ENCODE results near the gene GNAO1.

GNAO1 gene

DNA sequence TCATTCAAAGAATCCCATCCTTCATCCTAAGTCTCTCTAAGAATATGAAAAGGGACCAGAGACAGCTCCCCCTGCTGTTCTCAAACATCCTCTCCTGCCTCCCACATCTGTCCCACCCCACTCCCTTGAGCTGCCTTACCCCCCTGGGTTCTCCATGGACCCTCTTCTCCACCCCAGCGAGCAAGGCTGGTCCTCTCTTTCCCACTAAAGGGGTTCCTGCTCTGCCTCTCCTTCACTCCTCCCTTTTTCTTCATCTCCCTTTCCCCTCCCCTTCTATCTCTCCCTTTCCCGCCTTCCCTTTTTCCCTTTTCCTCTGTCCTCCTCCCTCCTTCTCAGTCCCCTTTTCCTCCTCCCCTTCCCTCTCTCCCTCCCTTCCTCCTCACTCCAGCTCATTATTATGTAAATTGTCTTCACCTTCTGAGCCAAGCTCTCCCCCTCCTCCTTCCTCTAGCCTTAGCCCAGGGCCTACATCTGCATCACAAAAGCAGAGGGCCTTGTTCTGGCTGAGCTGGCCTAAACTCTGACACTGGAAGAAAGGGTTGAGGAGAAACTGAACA is 90.0 kb downstream of the GNAO1 start:
- Mint-ChIP-seq H3K27ac (no peak overlapping the region), H3K9me3 (no peaks in the 10 kb centered on the region), H3K36me3 (no peaks in the 10 kb centered on the region), H3K4me1 (peaks cover 23% of the 10 kb centered on the region), H3K4me3 (no peak overlapping the region), H3K27me3 (peaks cover 26% of the 10 kb centered on the region)
- DNase-seq: peak; percentile 30
- CTCF ChIA-PET: interaction anchor here (0.7 to 3.8 kb wide), 10 partner anchors 8 to 338 kb away, joined by 3 to 14 read pairs (median 4); no protein-coding TSS in a partner anchor

DNA sequence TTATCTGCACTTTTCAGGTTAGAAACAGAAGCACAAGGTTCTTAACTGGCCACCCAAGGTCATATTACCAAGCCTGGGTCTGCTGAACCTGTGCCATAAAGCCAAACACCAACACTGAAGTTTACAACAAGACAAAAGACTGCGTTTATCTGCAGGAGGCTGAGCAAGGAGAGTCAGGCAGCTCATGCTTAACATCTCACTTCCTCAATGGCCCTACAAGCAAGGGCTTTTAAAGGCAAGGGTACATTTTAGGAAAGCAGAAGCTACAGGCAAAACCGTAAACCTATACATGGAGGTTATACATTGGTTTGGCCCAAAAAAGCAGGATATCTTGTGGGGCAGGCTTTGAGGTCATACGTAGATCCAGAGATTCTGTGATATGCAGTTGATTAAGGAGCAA is 91.2 kb downstream of the GNAO1 start:
- Mint-ChIP-seq H3K4me3 (no peak overlapping the region), H3K4me1 (peaks cover 23% of the 10 kb centered on the region), H3K36me3 (no peaks in the 10 kb centered on the region), H3K27ac (no peak overlapping the region), H3K27me3 (peaks cover 31% of the 10 kb centered on the region), H3K9me3 (no peaks in the 10 kb centered on the region)
- DNase-seq: no peak
- CTCF ChIA-PET: interaction anchor here (1.9 kb wide), 1 partner anchor 12 kb away, joined by 6 read pairs; no protein-coding TSS in a partner anchor

DNA sequence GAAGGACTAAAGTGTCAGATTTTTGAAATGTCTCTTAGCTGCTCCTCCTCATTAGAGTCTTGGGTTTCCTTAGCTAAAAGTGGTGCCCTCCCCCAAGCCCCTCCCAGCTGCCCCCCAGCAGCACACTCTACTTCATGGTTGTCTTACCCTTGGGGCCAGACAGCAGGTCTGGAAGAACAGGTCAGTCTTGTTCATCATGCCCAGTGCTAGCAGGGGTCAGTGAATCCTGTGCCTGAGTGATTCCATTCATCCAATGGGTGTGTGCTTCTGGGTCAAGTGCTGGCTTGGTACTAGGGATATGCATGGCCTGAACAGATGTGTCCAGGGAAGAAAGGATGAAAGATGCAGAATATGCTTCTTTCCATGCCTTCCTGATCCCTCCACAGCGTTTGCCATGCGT is 93.2 kb downstream of the GNAO1 start:
- H3K27me3 Mint-ChIP-seq: peaks cover 21% of the 10 kb centered on the region
- no peak overlapping the region for H3K4me3 Mint-ChIP-seq
- no peak overlapping the region for H3K27ac Mint-ChIP-seq
- no peak for DNase-seq
- CTCF ChIA-PET: no interaction called here
- H3K4me1 Mint-ChIP-seq: peaks cover 11% of the 10 kb centered on the region
- no peaks in the 10 kb centered on the region for H3K36me3 Mint-ChIP-seq
- no peaks in the 10 kb centered on the region for H3K9me3 Mint-ChIP-seq

DNA sequence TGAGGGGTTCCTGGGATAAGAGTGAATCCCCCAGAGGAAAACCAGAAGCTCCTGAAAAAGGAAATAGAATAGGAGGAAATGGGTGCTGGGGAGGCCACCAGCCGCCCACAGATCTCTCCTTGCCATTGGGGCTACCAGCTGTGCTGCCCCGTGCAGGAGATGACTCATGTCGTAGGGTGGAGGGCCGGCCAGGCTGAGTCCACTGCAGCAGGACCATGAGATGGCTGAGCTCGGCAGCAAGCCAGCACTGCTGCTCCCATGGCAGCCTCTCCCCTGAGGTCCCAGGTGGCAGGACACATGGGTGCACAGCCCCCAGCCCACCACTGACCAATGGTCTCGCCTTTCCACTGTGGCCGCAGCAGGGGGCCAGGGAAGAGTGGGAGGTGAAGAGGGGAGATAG is 95.5 kb downstream of the GNAO1 start:
- Mint-ChIP-seq H3K4me1 (no peaks in the 10 kb centered on the region), H3K9me3 (no peaks in the 10 kb centered on the region), H3K4me3 (no peak overlapping the region), H3K27ac (no peak overlapping the region), H3K36me3 (no peaks in the 10 kb centered on the region), H3K27me3 (peaks cover 21% of the 10 kb centered on the region)
- DNase-seq: no peak
- CTCF ChIA-PET: interaction anchor here (1.3 kb wide), 1 partner anchor 32 kb away, joined by 4 read pairs; no protein-coding TSS in a partner anchor

DNA sequence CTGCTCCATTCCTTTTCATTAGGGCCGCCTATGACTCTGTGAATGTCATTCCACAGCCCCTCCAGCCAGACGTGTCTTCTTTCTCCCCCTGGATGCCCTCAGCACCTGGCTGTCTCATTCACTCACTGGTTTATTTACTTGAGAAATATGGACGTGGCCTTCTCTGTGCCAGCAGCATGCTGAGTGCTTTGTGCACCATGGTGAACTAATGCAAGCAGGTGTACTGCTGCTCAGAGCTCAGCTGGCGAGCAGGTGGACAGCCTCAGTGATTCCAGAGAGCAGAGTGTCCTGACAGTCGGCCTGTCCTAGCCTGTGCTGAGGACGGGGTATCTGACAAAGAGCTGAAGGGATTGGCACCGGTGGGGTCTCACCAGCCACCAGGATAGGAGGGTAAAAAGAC is 96.7 kb downstream of the GNAO1 start:
- H3K27ac Mint-ChIP-seq: no peak overlapping the region
- no peak overlapping the region for H3K4me3 Mint-ChIP-seq
- H3K36me3 Mint-ChIP-seq: no peaks in the 10 kb centered on the region
- CTCF ChIA-PET: interaction anchor here (0.9 kb wide), 1 partner anchor 31 kb away, joined by 3 read pairs; no protein-coding TSS in a partner anchor
- H3K9me3 Mint-ChIP-seq: no peaks in the 10 kb centered on the region
- DNase-seq: no peak
- H3K4me1 Mint-ChIP-seq: no peaks in the 10 kb centered on the region
- peaks cover 19% of the 10 kb centered on the region for H3K27me3 Mint-ChIP-seq

DNA sequence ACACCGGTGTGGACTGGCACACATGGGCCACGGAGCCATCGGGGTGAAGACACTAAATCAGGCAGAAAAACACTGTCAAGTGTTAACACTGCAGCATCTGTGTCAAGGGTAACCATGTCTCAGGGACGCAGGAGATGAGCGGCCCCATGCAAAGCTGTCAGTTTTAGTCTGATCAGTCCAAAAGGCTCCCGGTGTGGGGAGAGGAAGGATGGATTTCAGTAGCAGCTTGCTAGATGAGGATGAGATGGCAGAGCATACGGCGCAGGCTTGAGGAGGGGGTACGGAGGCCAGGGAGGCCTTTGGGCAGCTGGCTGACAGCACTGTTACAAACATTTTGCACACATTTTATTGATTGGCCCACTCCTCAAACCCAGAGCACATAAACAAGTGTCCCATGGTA is 98.1 kb downstream of the GNAO1 start:
- Mint-ChIP-seq H3K27ac (no peak overlapping the region), H3K9me3 (no peaks in the 10 kb centered on the region), H3K27me3 (peaks cover 12% of the 10 kb centered on the region), H3K4me3 (no peak overlapping the region), H3K4me1 (no peaks in the 10 kb centered on the region), H3K36me3 (no peaks in the 10 kb centered on the region)
- DNase-seq: no peak
- CTCF ChIA-PET: interaction anchor here (1.1 kb wide), 1 partner anchor 8 kb away, joined by 3 read pairs; no protein-coding TSS in a partner anchor

DNA sequence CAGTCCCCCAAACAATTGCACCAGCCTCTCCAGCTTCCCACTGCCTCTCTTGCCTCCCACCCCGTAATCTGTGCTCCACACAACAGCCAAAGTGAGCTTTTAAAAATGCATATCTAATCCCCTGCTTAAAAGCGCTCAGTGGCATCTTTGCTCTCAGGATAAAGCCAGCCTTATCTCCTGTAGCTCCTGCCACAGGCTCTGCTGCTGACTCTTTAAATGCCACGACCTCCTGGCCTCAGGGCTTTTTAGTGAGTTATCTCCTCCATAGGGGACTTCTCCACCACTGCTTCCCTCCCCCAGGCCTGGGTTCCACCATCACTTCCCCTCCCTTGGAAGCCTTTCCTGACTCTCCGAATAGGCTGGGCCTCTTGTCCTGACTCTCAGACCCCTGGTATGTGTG is 98.6 kb downstream of the GNAO1 start:
- Mint-ChIP-seq H3K9me3 (no peaks in the 10 kb centered on the region), H3K27me3 (peaks cover 12% of the 10 kb centered on the region), H3K4me3 (no peak overlapping the region), H3K27ac (no peak overlapping the region), H3K4me1 (no peaks in the 10 kb centered on the region), H3K36me3 (no peaks in the 10 kb centered on the region)
- no peak for DNase-seq
- CTCF ChIA-PET: interaction anchor here (1.1 kb wide), 1 partner anchor 9 kb away, joined by 3 read pairs; no protein-coding TSS in a partner anchor

DNA sequence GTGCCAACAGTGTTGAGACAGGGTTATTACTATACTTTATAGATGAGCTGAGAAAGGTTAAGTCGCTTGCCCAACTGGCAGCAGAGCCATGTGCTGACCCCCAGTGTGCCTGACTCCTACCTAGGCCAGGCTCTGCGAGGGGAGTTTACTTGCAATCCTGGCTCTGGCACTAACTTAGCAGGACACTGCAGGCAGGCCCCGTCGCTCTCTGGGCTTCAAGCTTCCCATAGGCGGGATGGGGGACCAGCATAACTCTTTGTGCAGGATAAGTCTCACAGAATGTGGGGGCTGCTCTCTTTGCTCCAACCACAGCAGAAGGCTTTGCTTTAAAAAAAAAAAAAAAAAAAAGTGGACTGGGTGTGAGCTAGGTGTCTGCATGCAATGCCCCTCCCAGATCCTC is 102.7 kb downstream of the GNAO1 start:
- H3K4me3 Mint-ChIP-seq: no peak overlapping the region
- no peaks in the 10 kb centered on the region for H3K4me1 Mint-ChIP-seq
- no peak for DNase-seq
- no peaks in the 10 kb centered on the region for H3K36me3 Mint-ChIP-seq
- H3K9me3 Mint-ChIP-seq: no peaks in the 10 kb centered on the region
- H3K27me3 Mint-ChIP-seq: peaks cover 41% of the 10 kb centered on the region
- no peak overlapping the region for H3K27ac Mint-ChIP-seq
- CTCF ChIA-PET: no interaction called here

DNA sequence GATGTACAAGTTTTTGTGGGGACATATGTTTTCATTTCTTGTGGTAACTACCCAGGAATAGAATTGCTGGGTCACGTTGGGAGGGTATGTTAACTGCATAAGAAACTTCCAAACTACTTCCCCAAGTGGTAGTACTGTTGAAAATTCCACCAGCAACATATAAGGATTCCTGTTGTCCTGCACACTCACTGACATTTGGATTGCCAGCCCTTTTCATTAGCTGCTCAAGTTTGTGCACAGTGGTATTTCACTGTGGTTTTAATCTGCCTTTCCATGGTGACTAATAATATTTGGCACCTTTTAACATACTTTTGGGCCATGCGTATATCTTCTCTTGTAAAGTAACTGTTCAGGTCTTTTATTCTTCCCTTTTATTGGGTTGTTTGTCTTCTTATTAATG is 103.3 kb downstream of the GNAO1 start:
- no peak for DNase-seq
- Mint-ChIP-seq H3K27ac (no peak overlapping the region), H3K27me3 (peaks cover 46% of the 10 kb centered on the region), H3K4me1 (no peaks in the 10 kb centered on the region), H3K4me3 (no peak overlapping the region), H3K36me3 (no peaks in the 10 kb centered on the region), H3K9me3 (no peaks in the 10 kb centered on the region)
- CTCF ChIA-PET: no interaction called here

DNA sequence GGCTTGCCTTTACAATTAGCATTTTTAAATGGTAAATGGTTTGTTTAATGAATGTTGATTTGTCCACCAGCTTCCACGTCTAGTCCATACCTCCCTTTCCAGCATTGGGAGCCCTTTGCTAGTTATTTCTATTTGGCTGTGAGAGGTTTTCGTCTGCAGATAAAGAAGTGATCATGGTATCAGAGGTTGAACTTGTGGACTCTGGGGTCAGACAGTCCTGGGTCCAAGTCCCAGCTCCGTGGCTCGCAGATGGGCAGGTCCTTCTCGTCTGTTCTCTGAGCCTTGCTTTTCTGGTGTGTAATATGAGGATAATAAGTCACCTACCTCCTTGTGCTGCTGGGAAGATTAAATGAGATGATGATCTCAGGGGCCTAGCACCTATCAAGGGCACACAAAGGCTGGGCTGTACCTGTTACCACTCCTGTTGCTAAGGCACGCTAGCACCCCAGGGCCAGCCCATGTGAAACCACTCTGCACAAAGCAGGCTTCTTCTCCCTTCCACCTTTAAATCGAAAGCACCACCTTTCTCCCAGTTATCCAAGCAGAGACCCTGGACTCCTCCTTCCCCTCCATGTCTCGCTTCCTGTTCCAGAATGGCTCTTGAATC is 103.9 kb downstream of the GNAO1 start:
- Mint-ChIP-seq H3K36me3 (no peaks in the 10 kb centered on the region), H3K27ac (no peak overlapping the region), H3K9me3 (no peaks in the 10 kb centered on the region), H3K4me3 (no peak overlapping the region), H3K4me1 (no peaks in the 10 kb centered on the region), H3K27me3 (peaks cover 51% of the 10 kb centered on the region)
- DNase-seq: no peak
- CTCF ChIA-PET: no interaction called here

DNA sequence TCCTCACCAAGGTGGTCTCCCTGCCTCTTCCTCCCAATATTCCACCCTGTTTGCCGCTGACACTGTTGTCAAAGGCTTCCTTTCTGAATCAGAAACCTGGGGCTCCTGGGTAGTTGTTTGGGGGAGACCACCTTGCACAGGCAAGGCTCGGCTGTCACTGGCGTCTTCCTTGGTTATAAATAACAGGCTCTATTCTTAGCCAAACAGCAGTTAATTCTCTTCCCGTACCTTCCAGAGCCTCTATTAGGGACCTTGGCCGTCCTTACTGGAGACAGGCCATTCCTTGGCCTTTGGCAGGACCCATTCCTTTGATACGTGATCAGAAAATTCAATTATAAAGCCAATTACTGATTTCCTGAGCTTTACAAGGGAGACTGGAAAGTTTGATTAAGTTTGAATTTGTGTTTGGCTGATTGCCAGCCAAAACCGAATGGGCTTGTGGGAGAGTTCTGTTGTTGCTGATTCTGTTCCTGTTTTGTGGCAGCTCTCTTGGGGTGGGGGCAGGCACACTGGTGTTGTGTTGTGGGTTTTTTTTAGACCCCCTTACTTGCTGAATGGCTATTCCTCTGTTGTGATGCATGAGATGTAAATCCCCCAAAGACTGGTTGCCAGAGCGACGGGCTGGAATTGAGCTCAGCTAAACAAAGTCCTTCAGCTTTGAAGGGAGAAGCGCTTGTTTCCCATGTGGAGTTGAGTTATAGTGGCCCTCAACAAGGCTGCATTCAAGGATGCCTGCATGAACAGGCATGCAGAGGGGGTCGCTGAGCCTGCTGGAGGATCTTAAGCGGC is 104.6 kb downstream of the GNAO1 start:
- no peaks in the 10 kb centered on the region for H3K36me3 Mint-ChIP-seq
- no peak for DNase-seq
- no peak overlapping the region for H3K4me3 Mint-ChIP-seq
- no peaks in the 10 kb centered on the region for H3K4me1 Mint-ChIP-seq
- CTCF ChIA-PET: interaction anchor here (1.3 kb wide), 1 partner anchor 22 kb away, joined by 5 read pairs; no protein-coding TSS in a partner anchor
- H3K27me3 Mint-ChIP-seq: peaks cover 54% of the 10 kb centered on the region
- H3K27ac Mint-ChIP-seq: no peak overlapping the region
- no peaks in the 10 kb centered on the region for H3K9me3 Mint-ChIP-seq

DNA sequence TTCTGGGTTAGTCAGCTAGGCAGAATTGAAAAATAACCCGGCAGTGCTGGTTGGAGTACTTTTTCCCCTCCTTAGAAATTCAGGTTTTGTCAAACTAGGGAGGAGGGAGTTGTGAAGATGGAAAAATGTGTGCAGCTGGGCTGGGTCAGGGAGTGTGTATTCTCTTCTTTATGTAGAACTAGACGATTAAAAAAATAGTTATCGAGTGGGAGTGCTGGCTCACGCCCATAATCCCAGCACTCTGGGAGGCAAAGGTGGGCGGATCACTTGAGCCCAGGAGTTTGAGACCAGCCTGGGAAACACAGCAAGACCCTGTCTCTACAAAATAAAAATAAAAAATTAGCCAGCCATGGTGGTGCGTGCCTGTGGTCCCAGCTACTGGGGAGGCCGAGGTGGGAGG is 106.4 kb downstream of the GNAO1 start:
- DNase-seq: no peak
- Mint-ChIP-seq H3K9me3 (no peaks in the 10 kb centered on the region), H3K4me3 (no peak overlapping the region), H3K36me3 (no peaks in the 10 kb centered on the region), H3K27me3 (peaks cover 65% of the 10 kb centered on the region), H3K27ac (no peak overlapping the region), H3K4me1 (no peaks in the 10 kb centered on the region)
- CTCF ChIA-PET: interaction anchor here (1.1 to 1.4 kb wide), 2 partner anchors 17 to 22 kb away, joined by 3 to 4 read pairs; no protein-coding TSS in a partner anchor

DNA sequence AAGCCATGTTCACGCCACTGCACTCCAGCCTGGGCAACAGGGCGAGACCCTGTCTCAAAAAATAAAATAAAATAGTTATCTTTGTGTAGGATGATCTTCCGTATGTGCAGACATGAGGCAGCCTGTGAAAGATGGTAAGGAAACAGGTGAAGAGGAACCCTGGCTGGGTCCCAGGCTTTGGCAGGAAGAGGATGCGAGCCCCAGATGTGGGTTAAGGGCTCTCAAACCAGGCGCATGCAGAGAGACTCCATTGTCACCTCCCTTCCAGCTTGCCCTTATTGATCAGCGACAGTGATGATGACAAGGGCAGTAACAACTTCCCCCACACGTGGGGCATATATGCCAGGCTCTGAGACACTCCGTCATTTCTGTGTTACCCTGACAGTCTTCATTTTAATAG is 106.8 kb downstream of the GNAO1 start:
- no peaks in the 10 kb centered on the region for H3K36me3 Mint-ChIP-seq
- no peak overlapping the region for H3K27ac Mint-ChIP-seq
- CTCF ChIA-PET: interaction anchor here (1.1 to 1.4 kb wide), 2 partner anchors 17 to 21 kb away, joined by 3 to 4 read pairs; no protein-coding TSS in a partner anchor
- H3K9me3 Mint-ChIP-seq: no peaks in the 10 kb centered on the region
- H3K4me3 Mint-ChIP-seq: no peak overlapping the region
- no peak for DNase-seq
- H3K27me3 Mint-ChIP-seq: peaks cover 63% of the 10 kb centered on the region
- H3K4me1 Mint-ChIP-seq: no peaks in the 10 kb centered on the region

DNA sequence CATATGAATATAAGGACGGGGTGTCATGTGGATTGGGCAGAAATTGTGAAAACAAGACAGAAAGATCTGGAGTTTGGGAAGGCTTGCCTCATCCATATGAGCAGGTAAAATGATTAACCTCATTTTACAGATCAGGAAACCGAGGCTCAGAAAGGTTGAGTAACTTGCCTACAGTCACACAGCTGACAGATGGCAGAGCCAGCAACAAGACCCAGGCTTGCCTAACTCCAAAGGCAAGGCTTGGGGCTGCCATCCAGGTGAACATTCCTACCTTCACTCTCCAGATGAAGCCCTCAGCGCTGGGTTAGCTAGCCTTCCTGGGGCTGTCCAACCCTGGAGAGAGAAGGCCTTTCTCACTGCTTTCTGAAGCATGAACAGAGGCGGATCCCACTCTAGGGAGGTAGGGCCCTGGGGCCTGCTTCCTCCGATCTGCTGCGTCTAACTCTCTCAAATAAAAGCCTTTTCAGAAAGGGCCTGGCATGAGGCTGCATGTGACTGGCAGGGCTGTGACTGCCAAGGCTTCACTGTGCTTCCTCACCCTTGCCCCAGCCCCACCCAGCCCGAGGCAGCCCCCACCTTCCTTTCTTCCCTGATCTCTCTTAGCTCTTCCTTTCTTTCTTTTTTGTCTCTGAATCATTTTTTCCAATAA is 107.8 kb downstream of the GNAO1 start:
- no peak overlapping the region for H3K27ac Mint-ChIP-seq
- H3K27me3 Mint-ChIP-seq: peaks cover 63% of the 10 kb centered on the region
- no peaks in the 10 kb centered on the region for H3K9me3 Mint-ChIP-seq
- DNase-seq: no peak
- CTCF ChIA-PET: interaction anchor here (0.9 to 1.4 kb wide), 5 partner anchors 11 to 356 kb away, joined by 3 to 5 read pairs (median 3); no protein-coding TSS in a partner anchor
- H3K4me1 Mint-ChIP-seq: no peaks in the 10 kb centered on the region
- H3K4me3 Mint-ChIP-seq: no peak overlapping the region
- no peaks in the 10 kb centered on the region for H3K36me3 Mint-ChIP-seq
